Transverse colon (tissue), 4 donors: ENCODE measurements around the gene RAMACL. TPM values are rescaled to one million over a fixed set of nuclear protein-coding genes. Genes with fewer than 3 reads are reported as not detected.

ENCODE experiments used
- DNase-seq: peaks from one replicate; pipeline ENCODE4 v3.0.0-alpha.2; 2019
- H3K27ac ChIP-seq, 4 donors: fragments of 200-600 bp; sonication (generic); 2 replicates each; pipeline ENCODE4 v1.5.1; 2016 to 2018; ENCODE audit warnings: inconsistent platforms in 4 of 4
- H3K27me3 ChIP-seq: fragments of 200-600 bp; sonication (generic); 2 replicates; pipeline ENCODE4 v1.5.1; 2017; ENCODE audit warnings: inconsistent platforms
- H3K36me3 ChIP-seq, 4 donors: fragments of 200-600 bp; sonication (generic); 2 replicates each; pipeline ENCODE4 v1.5.1; 2017 to 2019; ENCODE audit warnings: inconsistent platforms in 4 of 4
- H3K4me1 ChIP-seq, 4 donors: fragments of 200-600 bp; sonication (generic); 2 replicates each; pipeline ENCODE4 v1.5.1; 2017 to 2020; ENCODE audit warnings: inconsistent platforms in 4 of 4
- H3K4me3 ChIP-seq, 4 donors: fragments of 200-600 bp; sonication (generic); 1 replicate in 1 of 4; 2 replicates in 3 of 4; pipeline versions ENCODE4 v1.5.1 to v1.6.1; 2017 to 2019; ENCODE audit warnings: inconsistent platforms in 4 of 4
- H3K9me3 ChIP-seq, 2 donors: fragments of 200-600 bp; sonication (generic); 2 replicates each; pipeline ENCODE4 v1.5.1; 2017 to 2019; ENCODE audit warnings: inconsistent platforms in 2 of 2
- EP300 ChIP-seq: sonication (generic); formaldehyde crosslinking; IDR thresholded peaks from one replicate; pipeline ENCODE4 v1.6.1; 2017; ENCODE audit warnings: antibody characterized with exemption, low read depth
- POLR2A ChIP-seq: fragments of 450-650 bp; IDR thresholded peaks from one replicate; pipeline ENCODE4 v1.6.1; 2016; ENCODE audit warnings: antibody characterized with exemption, mild to moderate bottlenecking, moderate library complexity
- POLR2AphosphoS5 ChIP-seq, 3 donors: sonication (generic); formaldehyde crosslinking; IDR thresholded peaks; one replicate each; pipeline ENCODE4 v1.6.1; 2016; ENCODE audit warnings: antibody characterized with exemption in 3 of 3
- WGBS, 2 donors: methylation state at CpG; one replicate each; pipeline ENCODE4 v1.1.5; 2018; ENCODE audit warnings: low coverage in 1 of 2; 5-methylcytosine and 5-hydroxymethylcytosine counted together
- in situ Hi-C, 4 donors: fragments of 200-750 bp; cut with MboI; loops; one replicate each; pipeline versions ENCODE4 v1.15.0 to v1.15.1; 2017; ENCODE audit warnings: low sequenced_read_pairs in 3 of 4, low pct_ligation_motif_present in 1 of 4, low pct_unique_long_range_greater_than_20kb in 1 of 4
- intact Hi-C: fragments of 100-400 bp; cut with DNase I; formaldehyde crosslinking; loops from one replicate; pipeline ENCODE4 v1.15.1; 2023; ENCODE audit warnings: low total_unique reads
- total RNA-seq, 4 donors: library from RNA; depleted of rRNA; stranded (reverse); fragments of >200 nt; gene quantifications; one replicate each; pipeline ENCODE4 v1.1.0, GENCODE V29; 2016
- TF ChIP-seq, protein P1 (sequence below), 5 experiments: fragments of 200-600 bp in 3 of 5; fragments of 450-650 bp in 2 of 5; sonication (generic) in 3 of 5; IDR thresholded peaks; 1 replicate in 2 of 5; 2 replicates in 3 of 5; pipeline ENCODE4 v1.5.1; 2016 to 2017; ENCODE audit warnings: antibody characterized with exemption in 5 of 5, inconsistent platforms in 3 of 5, mild to moderate bottlenecking in 2 of 5, moderate library complexity in 1 of 5

Gene RAMACL
- total RNA-seq, 4 donors from 2014 or later, result 0.95 to 1.2 (median 1.2) TPM; not detected in 1

- intact Hi-C loops, result no loop called here
- no peaks in the 10 kb centered on the region for H3K27me3 ChIP-seq
- no peaks in the 10 kb centered on the region for H3K36me3 ChIP-seq
- H3K4me3 ChIP-seq, result no peak overlapping the region
- no peaks in the 10 kb centered on the region for H3K9me3 ChIP-seq
- TF ChIP-seq, protein P1, sequence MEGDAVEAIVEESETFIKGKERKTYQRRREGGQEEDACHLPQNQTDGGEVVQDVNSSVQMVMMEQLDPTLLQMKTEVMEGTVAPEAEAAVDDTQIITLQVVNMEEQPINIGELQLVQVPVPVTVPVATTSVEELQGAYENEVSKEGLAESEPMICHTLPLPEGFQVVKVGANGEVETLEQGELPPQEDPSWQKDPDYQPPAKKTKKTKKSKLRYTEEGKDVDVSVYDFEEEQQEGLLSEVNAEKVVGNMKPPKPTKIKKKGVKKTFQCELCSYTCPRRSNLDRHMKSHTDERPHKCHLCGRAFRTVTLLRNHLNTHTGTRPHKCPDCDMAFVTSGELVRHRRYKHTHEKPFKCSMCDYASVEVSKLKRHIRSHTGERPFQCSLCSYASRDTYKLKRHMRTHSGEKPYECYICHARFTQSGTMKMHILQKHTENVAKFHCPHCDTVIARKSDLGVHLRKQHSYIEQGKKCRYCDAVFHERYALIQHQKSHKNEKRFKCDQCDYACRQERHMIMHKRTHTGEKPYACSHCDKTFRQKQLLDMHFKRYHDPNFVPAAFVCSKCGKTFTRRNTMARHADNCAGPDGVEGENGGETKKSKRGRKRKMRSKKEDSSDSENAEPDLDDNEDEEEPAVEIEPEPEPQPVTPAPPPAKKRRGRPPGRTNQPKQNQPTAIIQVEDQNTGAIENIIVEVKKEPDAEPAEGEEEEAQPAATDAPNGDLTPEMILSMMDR (IDR thresholded peaks at IDR 0.05), result no peak
- TF ChIP-seq POLR2A (no peak), EP300 (no peak), POLR2AphosphoS5 (IDR thresholded peaks at IDR 0.05) (no peak)
- in situ Hi-C loops, result no loop called here
- WGBS, 2 donors, result 84 to 90% methylated on average over 3 to 13 of the region's 13 CpGs
- H3K4me1 ChIP-seq, result peaks cover 0 to 6% (median 0%) of the 10 kb centered on the region in 4 donors
- DNase-seq, result no peak
- H3K27ac ChIP-seq, result no peak overlapping the region
These were observed 17.3 kb downstream of the RAMACL start for GRCh38 chr6:166569206-166569605.

DNA sequence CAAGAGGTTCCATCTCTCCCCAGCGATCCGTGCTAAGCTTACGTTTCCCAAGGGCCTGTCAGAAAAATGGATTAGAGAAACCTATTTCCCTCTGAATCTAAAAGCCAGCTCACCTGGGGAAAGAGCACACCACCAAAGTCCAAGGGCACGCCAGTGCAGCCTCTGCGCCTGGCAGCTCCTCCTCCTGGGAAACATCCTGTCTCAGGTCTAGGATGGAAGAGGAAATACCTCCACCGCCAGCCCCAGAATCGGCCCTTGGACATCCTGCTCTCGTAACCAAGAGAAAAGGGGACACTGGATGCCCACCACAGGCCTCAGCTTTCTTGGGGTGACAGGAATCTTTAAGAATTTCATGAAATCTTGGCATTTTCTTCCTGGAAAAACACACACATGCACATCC is 18.7 kb downstream of the RAMACL start:
- TF ChIP-seq, protein P1 (IDR thresholded peaks at IDR 0.05), result no peak
- no peak for TF ChIP-seq POLR2A
- no peak for TF ChIP-seq EP300
- intact Hi-C loops (no loop called here), in situ Hi-C loops (no loop called here)
- no peak for DNase-seq
- Histone ChIP-seq H3K27ac (no peak overlapping the region), H3K9me3 (no peaks in the 10 kb centered on the region), H3K4me1 (peaks cover 0 to 5% (median 0%) of the 10 kb centered on the region in 4 donors), H3K36me3 (no peaks in the 10 kb centered on the region), H3K4me3 (no peak overlapping the region), H3K27me3 (no peaks in the 10 kb centered on the region)
- 86% methylated on average over 7 of the region's 8 CpGs; no CpG with 5 or more reads in 1 of the 2 donors for WGBS, 2 donors

DNA sequence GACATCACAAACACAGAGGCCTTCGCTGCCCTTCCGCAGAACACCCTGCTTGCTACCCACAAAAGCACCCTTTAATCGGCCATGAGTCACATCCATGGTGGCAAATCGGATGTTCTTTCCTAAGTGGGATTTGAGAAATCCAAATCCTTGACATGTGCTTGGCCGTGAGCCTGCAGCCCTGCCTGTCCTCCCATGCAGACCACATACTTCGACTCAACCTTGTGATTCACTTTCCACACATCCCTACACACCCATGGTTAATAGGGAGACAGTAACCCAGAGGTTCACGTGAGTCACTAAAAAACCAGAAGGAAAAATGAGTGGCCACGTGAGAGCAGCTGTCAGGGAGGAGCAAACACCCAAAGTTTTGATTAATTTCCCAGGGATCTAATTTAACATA is 19.4 kb downstream of the RAMACL start:
- in situ Hi-C loops, result no loop called here
- H3K27me3 ChIP-seq, result no peaks in the 10 kb centered on the region
- no peak for DNase-seq
- 78 to 80% methylated on average over 7 to 8 of the region's 8 CpGs for WGBS, 2 donors
- no peak overlapping the region for H3K4me3 ChIP-seq
- H3K4me1 ChIP-seq, result peaks cover 0 to 3% (median 0%) of the 10 kb centered on the region in 4 donors
- TF ChIP-seq EP300 (no peak), POLR2A (no peak), POLR2AphosphoS5 (IDR thresholded peaks at IDR 0.05) (no peak)
- TF ChIP-seq, protein P1 (IDR thresholded peaks at IDR 0.05), result no peak
- no peaks in the 10 kb centered on the region for H3K36me3 ChIP-seq
- no peaks in the 10 kb centered on the region for H3K9me3 ChIP-seq
- H3K27ac ChIP-seq, result no peak overlapping the region
- intact Hi-C loops, result no loop called here

DNA sequence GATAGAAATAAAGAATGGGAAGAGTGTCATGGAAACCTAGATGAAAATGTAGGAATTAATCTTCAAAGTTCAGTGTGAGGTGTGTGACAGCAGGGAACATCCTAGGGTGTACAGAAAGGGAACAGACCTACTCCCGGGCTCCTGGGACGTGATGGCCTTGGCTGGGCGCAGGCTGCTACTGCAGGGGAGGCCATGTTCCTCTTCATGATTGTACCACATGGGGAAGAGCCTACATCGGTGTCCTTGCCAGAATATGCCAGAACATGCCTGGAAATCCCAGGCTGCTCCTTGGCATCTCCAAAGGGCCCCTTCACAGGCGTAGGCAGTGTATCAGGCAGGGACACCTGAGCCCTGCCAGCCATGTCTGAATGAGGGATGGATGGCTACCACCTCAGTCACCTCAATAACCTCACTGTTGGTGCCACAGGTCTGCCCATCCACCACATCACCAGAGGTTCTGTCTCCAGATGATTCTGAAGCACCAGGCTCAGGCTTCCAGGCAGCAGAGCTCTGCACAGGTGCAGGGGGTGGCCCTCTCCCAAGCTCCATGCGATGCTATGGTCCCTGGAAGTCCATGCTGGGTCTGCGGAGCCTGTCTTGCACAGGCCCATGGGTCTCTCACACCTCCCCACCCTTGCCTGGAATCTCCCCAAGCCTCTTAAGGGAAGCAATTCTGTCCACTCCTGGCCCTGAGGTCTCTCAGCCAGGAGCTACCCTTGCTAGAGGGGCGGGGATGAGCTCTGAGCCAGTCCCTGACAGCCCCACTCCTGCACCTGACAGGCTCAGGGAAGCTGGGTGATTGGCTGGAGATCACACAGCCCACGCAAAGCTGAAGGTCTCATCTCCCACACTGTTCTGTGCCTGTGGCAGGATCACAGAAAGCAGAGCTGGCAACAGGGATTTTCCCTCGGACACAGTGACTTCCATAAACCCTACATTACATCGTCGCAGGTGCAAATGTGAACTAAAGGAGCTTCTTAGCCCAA is 20.2 kb downstream of the RAMACL start:
- Histone ChIP-seq H3K4me1 (peaks cover 0 to 6% (median 1%) of the 10 kb centered on the region in 4 donors), H3K9me3 (no peaks in the 10 kb centered on the region), H3K36me3 (no peaks in the 10 kb centered on the region), H3K27me3 (no peaks in the 10 kb centered on the region), H3K27ac (no peak overlapping the region), H3K4me3 (no peak overlapping the region)
- intact Hi-C loops (no loop called here), in situ Hi-C loops (no loop called here)
- 94% methylated on average over 12 of the region's 12 CpGs; no CpG with 5 or more reads in 1 of the 2 donors for WGBS, 2 donors
- DNase-seq, result no peak
- TF ChIP-seq EP300 (no peak), POLR2A (no peak), POLR2AphosphoS5 (IDR thresholded peaks at IDR 0.05) (no peak)
- TF ChIP-seq, protein P1 (IDR thresholded peaks at IDR 0.05), result no peak
